HG02678 (cell line): ENCODE results near the gene UPK3B.
A peak's percentile ranks its signal among the peaks of the same experiment; 100 is the strongest.
"Not testable (repeated sequence)": the region's sequence is repeated elsewhere in the genome, so short reads cannot be mapped to it uniquely, and the experiment has no call there.

Experiments used
- ATAC-seq: cut with Tn5 transposase; IDR thresholded peaks from one replicate; pipeline ENCODE4 v1.9.1; 2021; ENCODE audit warnings: mild to moderate bottlenecking, moderate library complexity; ENCODE audit not compliant: unreplicated experiment

Gene UPK3B

DNA sequence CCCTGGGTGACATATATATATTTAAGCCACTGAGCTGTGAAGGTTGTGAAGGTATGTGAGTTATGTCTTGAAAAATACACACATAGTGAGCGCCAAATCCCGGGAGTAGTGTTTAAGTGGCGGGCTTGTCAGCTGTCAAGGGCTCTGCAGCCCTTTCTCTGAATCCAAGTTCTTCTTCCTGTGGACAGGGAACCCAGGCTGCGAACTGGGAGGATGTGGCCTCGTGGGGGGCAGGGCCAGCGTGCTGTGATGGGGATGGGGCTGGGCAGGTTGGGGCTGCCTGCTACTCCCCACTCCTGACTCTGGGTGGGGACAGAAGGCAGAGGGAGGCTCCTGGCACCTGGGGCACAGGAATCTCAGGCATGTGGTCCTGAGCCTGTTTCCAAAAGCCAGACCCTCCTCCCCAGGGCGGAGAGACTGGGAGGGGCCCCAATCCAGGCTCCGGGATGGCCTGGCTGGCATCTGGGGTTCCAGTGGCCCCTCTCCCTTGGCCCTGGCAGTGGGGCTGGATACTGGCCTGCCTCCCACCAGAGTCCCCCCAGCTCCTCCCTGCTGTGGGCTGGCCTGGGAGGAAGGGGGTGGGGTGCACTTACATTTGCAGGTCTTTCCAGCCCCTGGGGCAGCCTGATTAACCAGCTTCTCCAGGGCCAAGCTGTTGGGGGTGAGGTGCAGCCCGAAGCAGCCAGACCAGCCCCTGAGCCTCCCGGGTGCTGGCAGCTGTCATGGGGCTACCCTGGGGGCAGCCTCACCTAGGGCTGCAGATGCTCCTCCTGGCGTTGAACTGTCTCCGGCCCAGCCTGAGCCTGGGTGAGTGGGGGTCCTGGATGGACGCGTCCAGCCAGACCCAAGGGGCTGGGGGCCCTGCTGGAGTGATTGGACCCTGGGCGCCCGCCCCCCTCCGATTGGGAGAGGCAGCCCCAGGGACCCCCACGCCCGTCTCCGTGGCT lies at the start of gene UPK3B:
Gene UPK3B, plus strand, starts transcription at position 622 of the 947 bp plus-strand sequence. Its CDS starts 101 bp downstream, at position 723.
- ATAC-seq: no peak

DNA sequence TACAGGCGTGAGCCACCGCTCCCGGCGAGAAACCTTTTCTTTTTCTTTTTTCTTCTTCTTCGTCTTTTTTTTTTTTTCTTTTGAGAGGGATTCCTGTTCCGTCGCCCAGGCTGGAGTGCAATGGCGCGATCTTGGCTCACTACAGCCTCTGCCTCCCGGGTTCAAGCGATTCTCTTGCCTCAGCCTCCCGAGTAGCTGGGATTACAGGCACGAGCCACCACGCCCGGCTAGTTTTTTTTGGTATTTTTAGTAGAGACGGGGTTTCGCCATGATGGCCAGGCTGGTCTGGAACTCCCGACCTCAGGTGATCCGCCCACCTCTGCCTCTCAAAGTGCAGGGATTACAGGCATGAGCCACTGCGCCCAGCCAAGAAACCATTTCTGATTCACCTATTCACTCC lies 49.6 kb upstream of the UPK3B start:
- ATAC-seq: not testable (repeated sequence)

GRCh38 chr7:76461464-76462101 lies 48.8 kb upstream of the UPK3B start, which contains the start of gene DTX2:
DTX2 (plus strand) TSS chr7:76461709; CDS start chr7:76480510, 18,801 bp downstream.
- peak; percentile 97 for ATAC-seq

- ATAC-seq: not testable (repeated sequence)
Observed at GRCh38 chr7:76462271-76462882, 48.0 kb upstream of the UPK3B start.

DNA sequence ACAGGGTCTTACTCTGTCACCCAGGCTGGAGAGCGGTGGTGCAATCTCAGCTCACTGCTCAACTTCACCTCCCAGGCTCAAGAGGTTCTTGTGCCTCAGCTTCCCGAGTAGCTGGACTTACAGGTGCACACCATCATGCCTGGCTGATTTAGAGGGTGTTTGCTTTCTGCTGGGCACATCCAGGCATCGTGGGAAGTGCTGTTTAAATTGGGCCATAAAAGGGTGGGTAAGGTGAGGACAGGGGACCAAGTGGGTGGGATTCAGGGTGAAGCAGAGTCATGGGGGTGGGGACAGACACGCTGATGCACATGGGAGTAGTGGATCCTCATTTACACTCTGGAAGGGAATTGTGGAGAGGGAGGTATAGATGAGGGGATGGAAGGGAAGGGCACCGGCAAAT lies 45.4 kb upstream of the UPK3B start:
- not testable (repeated sequence) for ATAC-seq

GRCh38 chr7:76465950-76466349 lies 44.4 kb upstream of the UPK3B start:
- ATAC-seq: not testable (repeated sequence)

GRCh38 chr7:76467743-76468404 lies 42.5 kb upstream of the UPK3B start:
- not testable (repeated sequence) for ATAC-seq

GRCh38 chr7:76471556-76472221 lies 38.7 kb upstream of the UPK3B start:
- not testable (repeated sequence) for ATAC-seq

DNA sequence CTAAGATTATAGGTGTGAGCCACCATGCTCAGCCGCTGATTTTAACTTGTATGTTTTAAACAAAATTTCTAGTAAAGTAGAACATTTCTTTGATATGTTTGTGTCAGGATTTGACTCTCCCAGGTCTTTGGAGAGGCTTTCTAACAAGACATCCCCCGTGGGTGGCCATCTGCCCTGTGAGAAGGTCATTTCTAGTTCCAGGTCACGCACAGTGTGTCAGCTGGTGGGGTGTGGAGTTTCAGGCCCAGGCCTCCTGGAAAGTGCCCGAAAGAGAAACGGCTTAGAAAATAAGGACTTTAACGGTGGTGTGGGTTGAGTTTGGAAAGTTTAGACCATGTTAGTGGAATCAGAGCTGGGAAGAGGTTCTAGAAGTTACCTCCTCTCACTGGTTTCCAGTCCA lies 37.3 kb upstream of the UPK3B start:
- ATAC-seq: not testable (repeated sequence)

- ATAC-seq: not testable (repeated sequence)
Observed at GRCh38 chr7:76476280-76476679, 34.1 kb upstream of the UPK3B start.

DNA sequence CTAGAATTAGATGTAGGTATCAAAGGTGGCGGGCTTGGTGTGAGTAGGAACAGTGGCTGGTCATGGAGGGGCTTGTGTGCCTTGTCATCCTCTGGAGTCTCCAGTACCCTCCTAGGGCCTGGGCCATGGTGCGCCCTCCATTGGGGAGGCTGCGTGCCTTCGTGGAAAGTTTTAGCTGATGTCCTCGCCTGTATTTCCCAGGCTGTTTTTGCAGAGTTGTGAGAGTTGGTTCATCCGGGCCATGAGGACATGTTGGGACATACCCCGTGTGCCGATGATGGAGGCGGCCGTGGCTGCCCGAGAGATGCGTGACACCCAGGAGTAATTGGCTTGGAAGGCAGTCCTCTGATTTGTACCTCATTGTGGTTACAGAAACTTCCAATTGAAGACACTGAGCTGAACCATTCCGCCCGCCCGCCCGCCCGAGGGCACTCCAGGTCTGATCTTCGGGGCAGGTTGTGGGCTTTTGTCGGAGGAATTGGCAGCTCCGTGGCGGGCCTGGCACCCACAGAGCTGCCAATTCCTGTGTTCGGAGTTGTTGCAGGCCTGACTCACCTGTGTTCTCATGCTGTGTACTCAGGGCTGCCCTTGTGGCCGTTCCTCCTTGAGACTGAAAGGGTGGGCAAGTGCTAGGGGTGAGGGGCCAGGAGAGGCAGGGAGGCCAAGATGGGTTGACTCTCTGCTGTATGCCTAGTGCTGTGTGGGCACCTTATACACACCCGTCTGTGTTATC lies 33.4 kb upstream of the UPK3B start:
- ATAC-seq: not testable (repeated sequence)

GRCh38 chr7:76479628-76480027 lies 30.7 kb upstream of the UPK3B start:
- ATAC-seq: not testable (repeated sequence)

GRCh38 chr7:76480403-76481253 lies 29.7 kb upstream of the UPK3B start:
- not testable (repeated sequence) for ATAC-seq

GRCh38 chr7:76482660-76483059 lies 27.7 kb upstream of the UPK3B start:
- not testable (repeated sequence) for ATAC-seq

DNA sequence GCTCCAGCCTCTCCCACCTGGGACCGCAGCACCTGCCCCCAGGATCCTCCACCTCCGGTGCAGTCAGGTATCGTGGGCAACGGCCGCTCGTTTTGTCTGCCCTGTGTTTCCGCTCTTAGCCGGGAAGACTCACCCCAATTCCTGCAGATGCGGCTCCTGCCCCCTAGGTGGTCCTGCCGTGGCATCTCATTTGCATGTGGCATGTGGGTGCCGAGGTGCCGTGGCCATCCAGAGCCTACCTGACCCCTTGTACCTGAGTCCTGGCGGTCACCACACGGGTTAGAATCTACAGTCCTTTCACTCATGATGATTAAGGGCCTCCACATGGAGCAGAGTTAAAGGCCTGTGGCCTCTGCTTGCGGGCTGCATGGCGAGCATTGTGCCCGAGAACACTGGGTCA lies 27.3 kb upstream of the UPK3B start:
- ATAC-seq: not testable (repeated sequence)

DNA sequence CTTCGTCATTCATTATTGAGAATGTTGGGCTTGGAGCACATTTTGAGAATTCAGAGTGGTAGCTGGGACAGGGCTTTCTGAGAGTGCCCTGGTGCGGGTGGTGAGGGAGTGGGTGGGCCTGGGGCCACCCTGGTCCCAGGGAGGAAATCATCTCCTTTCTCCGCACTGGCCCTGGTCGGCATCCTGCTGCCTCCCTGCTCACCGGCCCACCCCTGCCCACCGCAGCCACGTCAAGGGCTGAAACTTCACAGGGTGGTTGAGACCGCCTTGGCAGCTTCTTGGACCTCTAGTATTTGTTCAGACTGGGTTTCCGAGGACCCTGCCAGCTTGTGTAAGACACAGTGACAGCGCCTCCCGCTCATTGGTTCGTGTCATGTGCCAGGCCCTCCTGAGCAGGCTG lies 25.9 kb upstream of the UPK3B start:
- not testable (repeated sequence) for ATAC-seq

DNA sequence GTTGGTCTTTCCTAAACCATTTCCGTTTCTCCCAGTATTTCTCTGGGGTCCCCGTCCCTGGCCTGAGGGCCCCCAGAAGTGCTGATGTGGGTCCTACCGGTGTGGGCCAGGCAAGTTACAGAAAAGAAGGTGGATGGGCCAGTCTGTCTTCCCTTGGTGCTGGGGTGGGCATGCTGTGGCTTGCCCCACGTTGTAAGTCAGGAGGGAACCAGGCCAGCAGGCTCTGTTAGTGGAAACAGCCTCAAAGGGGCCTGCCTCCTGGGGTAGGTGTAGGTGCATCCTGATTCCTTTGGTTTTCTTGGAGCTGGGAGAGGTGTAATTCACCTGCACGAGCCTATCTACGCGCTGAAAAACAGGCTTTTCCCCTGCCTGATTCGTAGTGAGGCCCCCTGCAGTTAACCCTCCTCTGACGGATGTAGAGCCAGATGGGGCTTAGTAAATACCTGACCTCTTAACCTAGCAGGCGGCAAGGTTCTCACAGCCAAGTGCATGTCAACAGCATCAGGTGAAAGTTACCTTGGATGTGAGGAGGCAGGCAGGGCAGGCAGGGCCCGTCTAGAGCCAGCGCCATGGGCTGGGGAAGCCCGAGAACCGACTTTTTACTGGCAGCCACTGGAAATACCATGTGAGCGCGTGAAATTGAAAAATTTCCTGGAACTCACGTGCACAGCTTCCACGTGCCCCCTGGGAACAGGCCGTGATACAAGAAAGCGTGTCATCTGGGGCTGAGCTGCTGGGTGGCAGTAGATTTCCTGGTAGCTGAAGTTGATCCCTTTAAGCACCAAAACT lies 24.3 kb upstream of the UPK3B start:
- not testable (repeated sequence) for ATAC-seq

GRCh38 chr7:76486618-76487017 lies 23.7 kb upstream of the UPK3B start:
- ATAC-seq: peak; percentile 98
